ENCODE results near the gene FAM43B. TPM values are rescaled to one million over a fixed set of nuclear protein-coding genes. Genes with fewer than 3 reads are reported as not detected.
"Not testable (repeated sequence)": the region's sequence is repeated elsewhere in the genome, so short reads cannot be mapped to it uniquely, and the experiment has no call there.

Gene FAM43B
- total RNA-seq (1 to 10 TPM in 1 of 2 donors, under 1 TPM in 1; 0.52 to 2.7 TPM), polyA plus RNA-seq (not detected)
- long read RNA-seq, donor 1 = 0 reads
- long read RNA-seq, donor 2, partial matches to known transcripts = 0 of 3 reads
- long read RNA-seq, donor 2, other reads (novel, unspliced or antisense) = 1 of 3 reads

- Histone ChIP-seq H3K9me3 (ENCODE audit: control insufficient read depth, low read length) (no peaks in the 10 kb centered on the region), H3K36me3 (ENCODE audit: control insufficient read depth in 1 of 2, insufficient read depth in 2 of 2, low read length in 1 of 2) (no peaks in the 10 kb centered on the region), H3K27me3 (ENCODE audit: control insufficient read depth in 1 of 2, insufficient read depth in 2 of 2, low read length in 1 of 2) (no peaks in the 10 kb centered on the region), H3K4me1 (ENCODE audit: control insufficient read depth in 1 of 2, insufficient read depth in 2 of 2, low read length in 2 of 2) (no peaks in the 10 kb centered on the region), H3K4me3 (ENCODE audit: low read length in 2 of 2) (no peak within 1 kb of the TSS), H3K27ac (ENCODE audit: low read depth in 1 of 2, low read length in 2 of 2) (no peak within 1 kb of the TSS)
- DNase-seq = peak; percentile 82 to 87
- peak; percentile 90 for ATAC-seq (ENCODE audit: low FRiP score)
- intact Hi-C loops (cut with DNase I) = no loop called here
- 2 to 5% methylated on average over 40 to 47 of the region's 47 CpGs for WGBS, 2 donors
Measured at GRCh38 chr1:20551945-20552727, at the start of gene FAM43B. Gene FAM43B, plus strand, starts transcription at chr1:20552573. Its CDS starts 401 bp downstream, at chr1:20552974.

GRCh38 chr1:20505488-20505887 is 46.9 kb upstream of the FAM43B start:
- 88 to 100% methylated on average over 1 of the region's 1 CpG for WGBS, 2 donors
- intact Hi-C loops (cut with DNase I) = no loop called here
- H3K27ac ChIP-seq (ENCODE audit: low read depth in 1 of 2, low read length in 2 of 2) = no peak overlapping the region
- H3K9me3 ChIP-seq (ENCODE audit: control insufficient read depth, low read length) = no peaks in the 10 kb centered on the region
- no peak overlapping the region for H3K4me3 ChIP-seq (ENCODE audit: low read length in 2 of 2)
- peaks cover 0 to 2% of the 10 kb centered on the region in 2 donors for H3K4me1 ChIP-seq (ENCODE audit: control insufficient read depth in 1 of 2, insufficient read depth in 2 of 2, low read length in 2 of 2)
- no peaks in the 10 kb centered on the region for H3K27me3 ChIP-seq (ENCODE audit: control insufficient read depth in 1 of 2, insufficient read depth in 2 of 2, low read length in 1 of 2)
- DNase-seq (peak in 1 of 2 donors; percentile 15), ATAC-seq (ENCODE audit: low FRiP score) (no peak)
- H3K36me3 ChIP-seq (ENCODE audit: control insufficient read depth in 1 of 2, insufficient read depth in 2 of 2, low read length in 1 of 2) = no peaks in the 10 kb centered on the region

DNA sequence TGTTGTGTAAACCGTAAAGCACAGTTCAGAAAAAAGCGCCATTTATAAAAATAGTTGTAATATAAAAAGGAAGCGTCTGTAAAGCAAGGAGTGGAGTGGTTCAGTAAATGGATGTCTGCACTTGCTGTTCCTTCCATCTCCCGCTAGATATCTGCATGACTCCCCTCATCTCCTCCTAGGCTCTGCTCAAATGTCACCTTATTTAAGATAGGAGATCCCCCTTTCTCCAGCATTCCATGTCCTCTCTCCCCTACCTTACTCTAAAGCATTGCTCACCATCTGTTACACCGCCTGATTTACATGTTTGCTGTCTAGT is 45.2 kb upstream of the FAM43B start:
- ATAC-seq (ENCODE audit: low FRiP score) (peak; percentile 22), DNase-seq (no peak)
- intact Hi-C loops (cut with DNase I) = no loop called here
- Histone ChIP-seq H3K27ac (ENCODE audit: low read depth in 1 of 2, low read length in 2 of 2) (peak overlapping the region in 1 of 2 donors; percentile 18), H3K4me3 (ENCODE audit: low read length in 2 of 2) (peak overlapping the region; percentile 52 to 81), H3K4me1 (ENCODE audit: control insufficient read depth in 1 of 2, insufficient read depth in 2 of 2, low read length in 2 of 2) (peaks cover 0 to 2% of the 10 kb centered on the region in 2 donors), H3K36me3 (ENCODE audit: control insufficient read depth in 1 of 2, insufficient read depth in 2 of 2, low read length in 1 of 2) (no peaks in the 10 kb centered on the region), H3K27me3 (ENCODE audit: control insufficient read depth in 1 of 2, insufficient read depth in 2 of 2, low read length in 1 of 2) (peaks cover 0 to 2% of the 10 kb centered on the region in 2 donors), H3K9me3 (ENCODE audit: control insufficient read depth, low read length) (no peaks in the 10 kb centered on the region)
- 29 to 30% methylated on average over 5 of the region's 5 CpGs for WGBS, 2 donors

- H3K4me1 ChIP-seq (ENCODE audit: control insufficient read depth in 1 of 2, insufficient read depth in 2 of 2, low read length in 2 of 2) = peaks cover 0 to 2% of the 10 kb centered on the region in 2 donors
- no peaks in the 10 kb centered on the region for H3K36me3 ChIP-seq (ENCODE audit: control insufficient read depth in 1 of 2, insufficient read depth in 2 of 2, low read length in 1 of 2)
- H3K4me3 ChIP-seq (ENCODE audit: low read length in 2 of 2) = peak within 1 kb of the TSS; percentile 81 to 90
- peak within 1 kb of the TSS in 1 of 2 donors; percentile 18 for H3K27ac ChIP-seq (ENCODE audit: low read depth in 1 of 2, low read length in 2 of 2)
- H3K27me3 ChIP-seq (ENCODE audit: control insufficient read depth in 1 of 2, insufficient read depth in 2 of 2, low read length in 1 of 2) = peaks cover 0 to 2% of the 10 kb centered on the region in 2 donors
- WGBS, 2 donors = 1% methylated on average over 57 to 58 of the region's 58 CpGs
- ATAC-seq (ENCODE audit: low FRiP score) = peak; percentile 96
- no peaks in the 10 kb centered on the region for H3K9me3 ChIP-seq (ENCODE audit: control insufficient read depth, low read length)
- peak; percentile 97 to 99 for DNase-seq
- intact Hi-C loops (cut with DNase I) = no loop called here
Measured at GRCh38 chr1:20507564-20508410, 44.6 kb upstream of the FAM43B start, which contains the start of gene MUL1. Gene MUL1, minus strand, starts transcription at chr1:20508151. Its CDS starts 127 bp downstream, at chr1:20508024.

DNA sequence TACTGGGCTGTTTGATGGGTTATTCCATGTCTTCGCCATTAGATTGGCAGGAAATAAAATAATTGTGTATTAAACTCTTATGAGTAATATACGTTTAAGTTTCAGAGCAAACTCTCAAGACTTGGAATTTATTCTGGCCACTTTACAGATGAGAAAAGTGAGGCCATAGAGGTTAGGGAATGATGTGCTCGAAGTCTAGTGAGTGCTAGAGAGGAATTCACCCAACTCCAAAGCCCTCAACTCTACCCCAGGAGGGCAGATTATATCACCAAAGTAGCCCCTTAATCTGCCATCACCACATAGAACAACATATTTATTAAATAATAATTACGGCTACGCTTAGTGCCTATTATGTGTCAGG is 44.0 kb upstream of the FAM43B start:
- WGBS, 2 donors = 61 to 63% methylated on average over 5 of the region's 5 CpGs
- no peak for DNase-seq
- intact Hi-C loops (cut with DNase I) = no loop called here

GRCh38 chr1:20511518-20512428 is 40.6 kb upstream of the FAM43B start:
- ATAC-seq (ENCODE audit: low FRiP score) (no peak), DNase-seq (peak in 1 of 2 donors; percentile 11)
- no peaks in the 10 kb centered on the region for H3K9me3 ChIP-seq (ENCODE audit: control insufficient read depth, low read length)
- H3K36me3 ChIP-seq (ENCODE audit: control insufficient read depth in 1 of 2, insufficient read depth in 2 of 2, low read length in 1 of 2) = no peaks in the 10 kb centered on the region
- H3K4me1 ChIP-seq (ENCODE audit: control insufficient read depth in 1 of 2, insufficient read depth in 2 of 2, low read length in 2 of 2) = peaks cover 0 to 2% of the 10 kb centered on the region in 2 donors
- H3K4me3 ChIP-seq (ENCODE audit: low read length in 2 of 2) = no peak overlapping the region
- 55 to 57% methylated on average over 6 of the region's 6 CpGs for WGBS, 2 donors
- no peak overlapping the region for H3K27ac ChIP-seq (ENCODE audit: low read depth in 1 of 2, low read length in 2 of 2)
- H3K27me3 ChIP-seq (ENCODE audit: control insufficient read depth in 1 of 2, insufficient read depth in 2 of 2, low read length in 1 of 2) = peaks cover 0 to 2% of the 10 kb centered on the region in 2 donors
- intact Hi-C loops (cut with DNase I) = no loop called here

More for the DNA sequence above, 44.0 kb upstream of the FAM43B start:
- no peaks in the 10 kb centered on the region for H3K36me3 ChIP-seq (ENCODE audit: control insufficient read depth in 1 of 2, insufficient read depth in 2 of 2, low read length in 1 of 2)
- no peak for ATAC-seq (ENCODE audit: low FRiP score)
- H3K9me3 ChIP-seq (ENCODE audit: control insufficient read depth, low read length) = no peaks in the 10 kb centered on the region
- H3K4me1 ChIP-seq (ENCODE audit: control insufficient read depth in 1 of 2, insufficient read depth in 2 of 2, low read length in 2 of 2) = peaks cover 0 to 2% of the 10 kb centered on the region in 2 donors
- H3K27ac ChIP-seq (ENCODE audit: low read depth in 1 of 2, low read length in 2 of 2) = no peak overlapping the region
- peak overlapping the region; percentile 81 to 90 for H3K4me3 ChIP-seq (ENCODE audit: low read length in 2 of 2)
- peaks cover 0 to 2% of the 10 kb centered on the region in 2 donors for H3K27me3 ChIP-seq (ENCODE audit: control insufficient read depth in 1 of 2, insufficient read depth in 2 of 2, low read length in 1 of 2)

DNA sequence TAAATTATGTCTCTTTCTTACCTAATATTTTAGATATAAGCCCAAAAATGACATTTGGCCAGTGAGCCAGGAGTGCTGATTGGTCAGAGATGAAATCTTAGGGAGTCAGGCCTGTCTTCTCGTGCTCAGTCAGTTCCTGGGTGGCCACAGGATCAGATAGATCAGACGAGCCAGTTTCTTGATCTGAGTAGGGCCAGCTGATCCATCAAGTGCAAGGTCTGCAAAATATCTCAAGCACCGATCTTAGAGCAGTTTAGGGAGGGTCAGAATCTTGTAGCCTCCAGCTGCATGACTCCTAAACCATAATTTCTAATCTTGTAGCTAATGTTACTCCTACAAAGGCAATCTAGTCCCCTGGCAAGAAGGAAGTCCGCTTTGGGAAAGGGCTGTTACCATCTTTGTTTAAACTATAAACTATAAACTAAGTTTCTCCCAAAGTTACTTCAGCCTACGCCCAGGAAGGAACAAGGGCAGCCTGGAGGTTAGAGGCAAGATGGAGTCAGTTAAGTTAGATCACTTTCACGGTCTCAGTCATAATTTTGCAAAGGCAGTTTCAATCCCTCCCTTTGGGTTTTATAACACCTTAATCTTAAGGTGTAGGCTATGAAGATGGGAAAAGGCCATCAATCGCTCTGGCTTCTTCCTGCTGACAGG is 32.6 kb upstream of the FAM43B start:
- not testable (repeated sequence) for H3K36me3 ChIP-seq (ENCODE audit: control insufficient read depth in 1 of 2, insufficient read depth in 2 of 2, low read length in 1 of 2); H3K27ac ChIP-seq (ENCODE audit: low read depth in 1 of 2, low read length in 2 of 2); H3K9me3 ChIP-seq (ENCODE audit: control insufficient read depth, low read length); ATAC-seq (ENCODE audit: low FRiP score); H3K4me1 ChIP-seq (ENCODE audit: control insufficient read depth in 1 of 2, insufficient read depth in 2 of 2, low read length in 2 of 2); H3K4me3 ChIP-seq (ENCODE audit: low read length in 2 of 2); H3K27me3 ChIP-seq (ENCODE audit: control insufficient read depth in 1 of 2, insufficient read depth in 2 of 2, low read length in 1 of 2)
- intact Hi-C loops (cut with DNase I) = loop anchor here in 1 of 2 donors (5.0 kb wide), 1 partner anchor 118 kb away; no protein-coding TSS in a partner anchor
- peak in 1 of 2 donors; percentile 2 for DNase-seq
- 51 to 52% methylated on average over 7 of the region's 7 CpGs for WGBS, 2 donors
